Stimulated activated CD8-positive, alpha-beta memory T cell treated with anti-CD3 and anti-CD28 coated beads, Interleukin-7, amount 100 ng/mL, for 24 hours (primary cell): ENCODE results near the gene DMRTC2.
A peak's percentile ranks its signal among the peaks of the same experiment; 100 is the strongest.

Experiments used
- DNase-seq: peaks from one replicate; pipeline ENCODE4 v3.0.0-alpha.2; 2020; ENCODE audit warnings: low read depth

DMRTC2 gene

DNA sequence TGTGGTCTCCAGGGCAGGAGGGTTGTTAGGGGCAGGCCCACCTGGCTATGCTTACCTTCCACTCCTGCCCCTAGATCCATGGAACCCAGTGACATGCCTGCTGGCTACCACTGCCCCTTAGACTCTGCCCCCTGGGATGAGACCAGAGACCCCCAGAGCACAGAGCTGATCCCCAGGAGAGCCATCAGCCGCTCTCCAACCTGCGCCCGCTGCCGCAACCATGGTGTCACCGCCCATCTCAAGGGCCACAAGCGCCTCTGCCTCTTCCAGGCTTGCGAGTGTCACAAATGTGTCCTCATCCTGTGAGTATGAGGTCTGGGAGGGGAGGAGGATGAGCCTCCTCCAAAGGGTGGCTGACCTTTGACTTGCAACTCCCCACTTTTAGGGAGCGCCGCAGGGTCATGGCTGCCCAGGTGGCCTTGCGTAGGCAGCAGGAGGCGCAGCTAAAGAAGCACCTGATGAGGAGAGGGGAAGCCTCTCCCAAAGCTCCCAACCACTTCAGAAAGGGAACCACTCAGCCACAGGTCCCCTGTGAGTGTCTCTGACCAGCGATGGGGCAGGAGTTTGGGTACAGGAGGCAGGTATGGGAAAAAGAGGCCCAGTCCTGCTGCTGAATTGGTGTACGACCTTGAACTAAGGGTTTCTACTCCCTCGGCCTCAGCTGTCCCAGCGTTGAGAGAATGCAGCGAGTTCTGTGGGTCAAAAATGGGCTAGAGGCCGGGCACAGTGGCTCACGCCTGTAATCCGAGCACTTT, 2.7 kb downstream of the DMRTC2 start:
- no peak for DNase-seq

DNA sequence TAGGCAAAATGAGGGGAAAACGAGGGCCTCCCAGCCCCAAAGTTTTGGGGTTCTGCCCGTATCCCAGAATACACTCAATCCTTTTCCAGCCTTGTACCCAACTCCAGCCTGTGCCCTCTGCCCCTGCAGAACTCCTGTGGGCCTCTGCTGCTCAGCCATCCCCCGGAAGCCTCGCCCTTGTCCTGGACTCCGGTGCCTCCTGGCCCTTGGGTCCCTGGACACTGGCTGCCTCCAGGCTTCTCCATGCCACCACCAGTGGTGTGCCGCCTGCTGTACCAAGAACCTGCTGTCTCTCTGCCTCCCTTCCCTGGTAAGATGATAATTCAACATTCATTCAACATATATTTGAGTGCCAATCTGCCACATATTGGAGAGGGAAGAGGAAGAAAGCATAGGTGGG, 3.8 kb downstream of the DMRTC2 start:
- no peak for DNase-seq

DNA sequence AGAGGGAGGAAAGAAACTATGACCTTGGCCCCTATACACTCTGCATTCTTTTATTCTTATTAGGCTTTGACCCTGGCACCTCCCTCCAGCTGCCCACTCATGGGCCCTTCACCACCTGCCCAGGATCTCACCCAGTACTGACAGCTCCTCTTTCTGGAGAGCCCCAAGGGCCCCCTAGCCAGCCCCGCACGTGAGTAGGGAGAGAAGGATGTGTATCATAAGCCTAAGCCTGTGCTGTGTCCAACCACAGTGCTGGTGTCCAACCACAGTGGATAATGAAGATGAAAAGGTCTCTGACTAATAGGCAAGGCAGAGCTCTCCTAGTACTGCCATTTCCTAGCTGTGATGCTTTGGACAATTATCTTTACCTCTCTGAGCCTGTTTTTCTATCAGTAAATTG, 4.2 kb downstream of the DMRTC2 start:
- no peak for DNase-seq

DNA sequence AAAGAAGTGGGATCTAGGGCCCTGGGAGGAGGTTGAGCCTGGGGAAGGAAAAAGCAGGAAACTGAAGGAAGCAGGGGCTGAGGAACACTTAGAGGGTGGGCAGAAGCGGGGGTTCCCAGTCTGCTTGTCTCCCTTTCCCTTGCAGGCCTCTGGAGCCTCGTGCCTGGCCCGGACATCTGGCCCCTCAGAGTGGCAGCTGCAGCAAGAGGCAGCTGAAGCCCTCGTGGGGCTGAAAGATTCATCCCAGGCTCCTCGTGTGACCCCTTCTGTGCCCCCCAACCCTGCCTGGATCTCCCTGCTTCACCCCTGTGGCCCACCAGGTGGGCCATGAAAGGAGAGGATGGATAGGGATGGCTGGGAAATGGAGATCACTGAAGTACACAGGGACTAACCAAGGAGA, 5.5 kb downstream of the DMRTC2 start:
- no peak for DNase-seq

DNA sequence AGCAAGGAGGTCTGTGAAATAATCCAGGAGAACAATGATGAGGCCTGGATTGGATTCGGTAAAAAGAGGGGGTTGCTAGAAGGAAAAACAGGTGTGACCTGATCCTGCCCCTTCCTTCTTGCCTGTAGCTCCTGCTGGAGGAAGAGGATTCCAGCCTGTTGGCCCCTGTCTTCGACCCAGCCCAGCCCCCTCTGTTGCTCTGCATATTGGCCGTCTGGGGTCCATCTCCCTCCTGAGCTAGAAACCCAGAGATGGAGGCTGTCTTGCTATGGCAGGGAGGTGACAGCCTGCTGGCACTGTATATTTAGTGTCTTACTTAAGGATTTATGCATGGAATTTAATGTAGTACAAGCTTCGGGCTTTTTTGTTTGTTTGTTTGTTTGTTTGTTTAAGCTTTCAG, 6.6 kb downstream of the DMRTC2 start:
- DNase-seq: no peak

DNA sequence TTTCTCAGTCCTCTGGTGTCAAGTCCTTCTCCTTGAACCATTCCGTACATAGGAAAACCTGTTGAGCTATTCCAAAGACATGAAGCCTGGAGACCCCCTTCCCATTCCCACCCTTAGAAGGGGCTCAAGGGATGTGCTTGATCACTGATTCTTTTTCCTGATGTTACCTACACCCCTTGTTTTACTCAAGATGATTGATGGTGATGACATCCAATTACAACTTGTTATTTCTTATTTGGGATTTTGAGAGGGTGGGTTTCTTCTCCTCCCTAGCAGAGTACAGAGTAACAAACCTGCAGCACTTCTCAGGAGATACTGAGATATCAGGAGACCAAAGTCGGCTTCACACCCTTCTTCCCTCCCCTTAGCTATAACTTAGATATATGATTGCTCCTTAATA, 8.5 kb downstream of the DMRTC2 start:
- DNase-seq: no peak

DNA sequence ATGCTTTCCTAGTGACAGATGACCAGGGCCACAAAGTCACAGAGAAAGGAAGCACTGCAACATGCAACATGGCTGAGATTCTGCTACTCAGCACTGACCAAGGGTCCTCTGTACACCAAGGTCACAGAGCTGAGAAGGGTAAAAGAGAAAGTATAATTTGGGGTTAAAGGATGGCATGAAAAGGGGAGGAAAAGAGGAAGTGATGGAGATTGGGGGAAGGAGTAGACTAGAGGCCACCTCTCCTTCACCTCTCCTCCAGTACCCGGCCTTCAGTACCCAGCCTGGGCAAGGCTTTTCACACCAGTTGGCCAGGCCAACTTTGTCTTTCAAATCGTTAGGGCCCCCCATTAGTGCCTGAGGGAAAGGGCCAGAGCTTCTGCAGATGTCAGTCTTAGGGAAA, 8.9 kb downstream of the DMRTC2 start:
- DNase-seq: no peak

DNA sequence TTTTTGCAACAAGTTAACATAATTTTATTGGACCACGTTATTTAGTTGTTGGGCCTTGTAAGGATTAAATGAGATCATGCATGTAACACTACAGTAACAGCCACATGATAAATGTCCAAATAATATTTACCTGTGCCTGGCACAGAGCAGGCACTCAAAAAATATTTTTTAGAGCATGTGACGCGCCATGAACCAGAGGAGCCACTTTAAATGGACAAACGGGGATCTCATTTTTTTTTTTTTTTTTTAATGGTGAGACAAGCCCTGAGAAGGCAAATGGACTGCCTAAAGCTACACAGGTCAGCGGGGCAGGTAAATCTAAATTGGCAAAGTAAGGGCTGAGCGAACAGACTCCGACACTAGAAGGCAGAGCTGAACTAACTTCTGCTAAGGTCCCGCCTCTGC, 14.4 kb downstream of the DMRTC2 start:
- DNase-seq: no peak

DNA sequence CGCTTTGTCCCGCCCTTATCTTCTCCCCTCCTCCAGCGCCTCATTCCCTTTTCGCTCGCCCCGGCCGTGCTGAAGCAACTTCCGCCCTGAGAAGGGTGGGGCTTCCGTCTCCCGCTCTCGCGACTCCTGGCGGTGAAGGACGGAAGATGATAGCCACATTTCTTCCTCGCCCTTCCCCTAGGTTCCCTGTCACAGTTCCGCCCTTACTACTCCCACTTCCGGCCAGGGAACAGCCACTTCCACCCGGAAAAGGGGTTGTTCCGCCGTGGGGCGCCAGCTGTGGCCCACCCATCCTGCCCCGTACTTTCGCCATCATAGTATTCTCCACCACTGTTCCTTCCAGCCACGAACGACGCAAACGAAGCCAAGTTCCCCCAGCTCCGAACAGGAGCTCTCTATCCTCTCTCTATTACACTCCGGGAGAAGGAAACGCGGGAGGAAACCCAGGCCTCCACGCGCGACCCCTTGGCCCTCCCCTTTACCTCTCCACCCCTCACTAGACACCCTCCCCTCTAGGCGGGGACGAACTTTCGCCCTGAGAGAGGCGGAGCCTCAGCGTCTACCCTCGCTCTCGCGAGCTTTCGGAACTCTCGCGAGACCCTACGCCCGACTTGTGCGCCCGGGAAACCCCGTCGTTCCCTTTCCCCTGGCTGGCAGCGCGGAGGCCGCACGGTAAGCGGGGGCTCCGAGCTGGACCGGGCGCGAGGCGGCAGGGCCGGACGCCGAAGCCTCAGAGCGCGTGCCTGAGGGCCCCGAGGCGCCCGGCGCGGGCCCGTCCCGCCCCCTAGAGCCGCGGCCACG, 15.0 kb downstream of the DMRTC2 start, which contains the start of gene RPS19:
RPS19 (plus strand) TSS at position 638 of the 801 bp plus-strand sequence. CDS start 520 bp downstream, outside the sequence.
- peak; percentile 97 for DNase-seq

DNA sequence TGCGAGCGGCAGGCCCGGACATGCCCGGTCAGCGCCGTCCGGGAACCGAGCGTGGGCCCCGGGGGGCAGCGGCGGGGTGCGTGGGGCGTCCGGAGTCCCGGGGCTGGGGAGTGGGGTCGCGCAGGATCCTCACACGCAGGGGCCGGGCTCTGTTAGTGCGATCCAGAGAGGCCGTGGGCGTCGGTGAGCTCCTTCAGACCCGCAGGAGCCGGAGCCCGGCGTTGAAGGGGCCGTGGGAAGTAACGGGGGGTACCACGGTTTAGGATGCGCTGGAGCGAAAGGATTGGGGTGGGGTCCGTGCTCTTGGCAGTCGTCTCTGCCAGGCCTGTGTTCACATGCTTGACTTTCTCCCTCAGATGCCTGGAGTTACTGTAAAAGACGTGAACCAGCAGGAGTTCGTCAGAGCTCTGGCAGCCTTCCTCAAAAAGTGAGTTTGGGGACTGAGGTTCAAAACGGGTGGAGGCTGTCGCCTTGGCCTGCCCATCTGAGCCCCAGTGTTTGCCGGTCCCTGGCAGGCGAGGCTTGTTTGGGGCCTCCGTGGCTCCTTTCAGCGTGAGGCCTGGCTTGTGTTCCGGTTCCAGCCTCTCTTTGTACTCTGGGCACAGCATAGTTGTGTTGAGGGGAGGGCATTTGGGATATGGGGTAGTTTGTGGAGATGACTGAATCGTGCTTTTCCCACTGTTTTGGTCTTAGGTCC, 15.7 kb downstream of the DMRTC2 start:
- no peak for DNase-seq

DNA sequence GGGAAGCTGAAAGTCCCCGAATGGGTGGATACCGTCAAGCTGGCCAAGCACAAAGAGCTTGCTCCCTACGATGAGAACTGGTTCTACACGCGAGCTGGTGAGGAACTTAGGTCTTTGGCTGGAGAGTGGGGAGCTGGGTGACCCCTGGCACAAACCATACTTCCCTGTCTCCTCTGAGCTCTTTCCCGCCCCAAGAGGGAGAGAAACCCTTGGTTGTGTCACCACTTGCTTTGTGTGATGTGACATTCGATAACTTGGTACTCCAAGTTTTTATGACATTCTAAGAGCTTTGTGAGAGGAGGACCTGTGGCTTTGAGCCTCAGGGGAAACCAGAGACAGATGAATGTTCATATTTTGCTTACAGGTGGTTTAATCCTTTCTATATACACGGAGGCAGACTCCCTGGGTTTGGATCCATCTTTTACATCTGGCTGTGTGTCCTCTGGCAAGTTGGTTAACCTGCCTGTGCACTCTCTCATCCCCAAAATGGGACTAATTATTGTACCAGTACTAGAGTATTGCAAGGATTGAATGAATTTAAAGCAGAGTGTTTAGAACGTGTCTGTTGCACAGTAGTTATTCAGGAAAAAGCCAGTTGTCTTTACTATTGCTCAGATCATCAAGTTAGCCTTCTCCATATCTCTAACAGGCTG, 16.4 kb downstream of the DMRTC2 start:
- DNase-seq: no peak

DNA sequence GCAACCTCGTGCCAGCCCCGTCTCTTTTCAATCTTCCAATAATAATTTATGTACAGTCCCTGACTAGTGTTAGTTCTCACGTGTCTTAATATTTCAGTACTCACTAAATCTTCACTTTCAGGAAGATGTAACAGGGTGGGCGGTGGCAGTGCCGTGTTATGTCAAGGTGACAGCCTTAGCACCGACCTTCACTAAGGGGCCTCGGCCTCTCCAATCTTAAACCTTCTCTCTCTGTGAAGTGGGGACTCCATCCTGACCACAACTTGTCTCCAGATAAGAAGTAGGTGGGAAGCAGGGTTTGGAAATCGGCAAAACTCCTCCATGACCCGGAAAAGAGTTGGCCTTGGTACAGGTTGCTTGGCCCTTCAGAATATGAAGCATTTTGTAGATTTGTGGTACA, 17.0 kb downstream of the DMRTC2 start:
- DNase-seq: no peak

DNA sequence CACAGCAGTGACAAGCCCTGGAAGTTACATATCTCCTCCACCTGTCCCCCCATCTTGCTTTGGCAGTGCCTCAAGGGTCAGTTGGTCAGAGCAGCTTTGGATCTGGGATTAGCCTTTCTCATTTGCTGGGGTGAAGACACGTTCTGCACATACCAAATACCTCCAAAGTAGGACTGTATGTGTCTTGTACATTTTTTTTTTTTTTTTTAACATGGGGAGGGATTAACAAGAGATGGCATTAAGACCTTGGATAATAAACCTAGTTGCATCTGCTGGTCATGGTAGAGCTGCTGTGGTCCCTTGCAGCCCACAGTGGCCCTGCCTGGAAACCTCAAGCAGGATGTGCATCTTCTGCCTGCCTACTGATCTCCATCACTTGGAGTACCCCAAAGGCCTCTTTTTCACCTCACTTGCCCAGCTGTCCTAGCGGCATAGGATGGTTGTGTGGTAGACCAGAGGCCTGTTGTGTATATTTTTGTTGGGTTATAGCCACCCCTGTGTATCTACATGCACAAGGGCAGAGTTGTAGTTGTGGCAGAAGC, 17.7 kb downstream of the DMRTC2 start:
- no peak for DNase-seq

DNA sequence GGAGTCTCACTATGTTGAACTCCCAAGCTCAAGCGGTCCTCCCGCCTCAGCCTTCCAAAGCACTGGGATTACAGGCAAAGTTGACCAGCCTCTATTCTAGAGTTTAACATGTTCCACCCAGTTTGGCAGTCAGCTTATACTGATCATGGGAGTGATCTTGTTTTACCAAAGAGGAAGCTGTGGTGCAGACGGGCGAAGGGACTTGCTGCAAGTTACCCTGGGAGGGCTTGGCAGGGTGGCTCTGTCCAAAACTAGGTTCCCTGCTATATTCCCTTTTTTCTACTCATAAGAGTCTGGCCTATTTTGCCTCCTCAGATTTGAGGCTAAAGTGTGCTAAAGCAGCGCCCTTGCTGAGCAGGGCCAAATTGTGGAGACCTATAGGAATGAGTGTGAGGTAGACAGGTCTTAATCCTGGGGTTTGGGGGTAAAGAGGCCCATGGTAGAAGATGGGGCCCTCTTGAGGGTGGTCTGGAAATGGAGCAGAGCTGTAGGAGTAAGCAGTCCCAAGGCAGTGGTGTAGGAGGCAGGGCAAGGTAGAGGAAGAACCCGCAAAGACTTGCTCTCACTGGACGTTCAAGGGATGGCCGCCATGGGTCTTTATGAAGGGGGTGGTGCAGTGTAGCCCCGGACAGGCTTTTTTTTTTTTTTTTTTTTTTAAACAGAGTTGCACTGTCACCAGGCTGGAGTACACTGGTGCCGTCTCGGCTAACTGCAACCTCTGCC, 18.5 kb downstream of the DMRTC2 start:
- no peak for DNase-seq

DNA sequence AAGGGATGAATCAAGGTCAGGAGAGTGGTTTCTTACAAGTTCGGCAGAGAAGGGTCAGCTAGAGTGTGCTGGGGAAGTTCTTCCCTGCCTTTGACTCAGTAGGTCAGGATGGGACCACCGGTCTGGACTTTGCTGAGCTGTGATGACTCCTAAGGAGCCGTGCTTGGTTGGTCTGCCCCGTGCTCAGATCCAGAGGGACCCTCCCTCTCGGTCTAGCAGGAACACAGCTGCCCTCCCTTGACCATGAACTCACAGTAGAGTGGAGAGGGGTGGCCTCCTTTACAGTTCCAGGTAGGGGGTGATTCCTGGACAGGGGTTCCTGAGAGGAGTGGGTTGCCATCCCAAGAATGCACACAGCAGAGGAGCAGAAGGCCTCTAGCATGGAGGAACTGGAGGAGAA, 19.5 kb downstream of the DMRTC2 start:
- no peak for DNase-seq

DNA sequence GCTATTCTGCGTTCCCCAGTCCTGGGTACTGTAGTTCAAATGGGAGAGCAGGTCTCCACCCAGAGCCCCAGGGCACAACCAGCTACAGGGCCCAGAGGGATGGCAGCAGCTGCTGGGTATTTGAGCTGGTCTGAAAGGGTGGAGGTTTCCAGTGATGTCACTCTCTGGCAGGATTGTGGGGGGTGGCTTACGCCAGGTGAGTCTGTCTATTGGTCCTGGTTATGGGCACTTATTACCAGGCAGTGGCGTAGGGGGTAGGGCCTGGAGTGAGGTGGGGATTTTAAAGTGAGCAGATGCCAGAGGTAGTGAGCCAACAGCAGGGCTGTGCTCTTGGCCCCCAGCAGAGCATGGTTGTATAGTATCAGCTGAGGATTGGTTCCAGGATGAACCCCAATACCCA, 21.4 kb downstream of the DMRTC2 start:
- no peak for DNase-seq

DNA sequence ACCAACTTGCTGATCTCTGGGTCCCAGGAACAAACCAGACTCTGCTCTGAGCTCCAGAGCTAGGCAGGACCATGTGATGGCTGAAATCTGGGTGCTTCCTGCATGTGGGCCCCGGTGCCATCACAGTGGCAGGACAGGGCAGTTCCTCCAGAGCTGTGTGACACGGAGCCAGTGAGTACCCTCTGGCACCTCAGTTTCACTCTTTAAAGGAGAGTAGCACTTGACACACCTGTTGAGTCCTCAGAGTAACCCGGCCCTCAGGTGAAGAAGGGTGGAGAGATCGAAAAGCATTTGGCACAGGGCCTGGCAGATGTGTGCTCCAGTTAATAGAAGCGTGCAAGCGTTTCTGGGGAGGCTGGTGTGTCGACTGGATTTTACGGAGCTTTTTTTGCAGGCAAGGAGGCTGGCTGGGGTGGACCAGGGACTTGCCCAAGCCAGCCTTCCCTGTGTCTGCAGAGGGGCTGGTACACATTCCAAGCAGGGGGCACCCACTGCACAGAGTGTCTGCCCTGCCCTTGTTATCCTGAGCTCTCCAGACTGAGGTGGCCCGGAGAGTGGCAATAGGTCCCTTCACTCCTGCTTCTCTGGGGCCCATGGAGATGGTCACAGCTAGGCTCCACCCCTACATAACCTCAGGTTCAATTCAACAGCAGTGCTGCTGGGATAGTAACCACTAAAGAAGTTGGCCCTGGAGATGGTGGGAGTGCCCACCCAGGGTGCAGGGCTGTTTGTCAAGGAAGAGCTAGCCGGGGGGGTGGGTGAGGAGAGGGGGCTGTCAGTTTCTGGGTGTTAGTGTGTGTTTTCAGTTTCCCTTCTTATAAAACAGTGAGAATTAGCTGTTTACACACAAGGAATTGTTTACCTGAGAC, 23.5 kb downstream of the DMRTC2 start:
- DNase-seq: no peak

DNA sequence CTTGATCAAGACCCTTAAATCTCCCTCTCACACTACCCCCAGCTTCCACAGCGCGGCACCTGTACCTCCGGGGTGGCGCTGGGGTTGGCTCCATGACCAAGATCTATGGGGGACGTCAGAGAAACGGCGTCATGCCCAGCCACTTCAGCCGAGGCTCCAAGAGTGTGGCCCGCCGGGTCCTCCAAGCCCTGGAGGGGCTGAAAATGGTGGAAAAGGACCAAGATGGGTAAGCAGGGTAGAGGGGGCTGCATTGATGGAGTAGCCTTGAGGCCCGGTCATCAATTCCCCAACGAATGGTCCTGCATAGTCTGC, 24.1 kb downstream of the DMRTC2 start:
- DNase-seq: no peak

DNA sequence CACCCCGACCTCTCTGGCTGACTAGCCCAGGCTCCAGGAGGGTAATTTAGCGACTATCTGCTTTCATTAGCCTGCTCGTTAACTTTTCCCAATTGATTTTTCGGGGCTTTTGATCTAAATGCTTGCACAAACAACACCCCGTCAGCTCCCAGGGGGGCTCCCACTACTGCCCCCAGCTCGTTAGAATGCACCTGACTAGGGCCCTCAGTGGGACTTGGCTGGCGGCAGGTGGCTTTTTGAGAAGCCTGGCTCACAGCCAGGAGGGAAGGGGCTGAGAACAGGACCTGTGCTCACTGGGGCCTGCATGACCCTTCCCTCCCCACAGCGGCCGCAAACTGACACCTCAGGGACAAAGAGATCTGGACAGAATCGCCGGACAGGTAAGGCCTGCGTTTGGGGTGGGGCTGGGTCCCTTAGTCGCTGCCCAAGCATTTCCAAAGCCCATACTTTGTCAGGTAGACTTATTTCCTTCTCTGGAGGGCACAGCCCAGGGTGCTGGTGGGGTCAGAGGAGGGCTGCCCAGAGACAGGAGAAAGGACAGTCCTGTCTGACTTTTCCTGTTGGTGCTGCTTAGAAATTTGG, 24.6 kb downstream of the DMRTC2 start:
- no peak for DNase-seq

DNA sequence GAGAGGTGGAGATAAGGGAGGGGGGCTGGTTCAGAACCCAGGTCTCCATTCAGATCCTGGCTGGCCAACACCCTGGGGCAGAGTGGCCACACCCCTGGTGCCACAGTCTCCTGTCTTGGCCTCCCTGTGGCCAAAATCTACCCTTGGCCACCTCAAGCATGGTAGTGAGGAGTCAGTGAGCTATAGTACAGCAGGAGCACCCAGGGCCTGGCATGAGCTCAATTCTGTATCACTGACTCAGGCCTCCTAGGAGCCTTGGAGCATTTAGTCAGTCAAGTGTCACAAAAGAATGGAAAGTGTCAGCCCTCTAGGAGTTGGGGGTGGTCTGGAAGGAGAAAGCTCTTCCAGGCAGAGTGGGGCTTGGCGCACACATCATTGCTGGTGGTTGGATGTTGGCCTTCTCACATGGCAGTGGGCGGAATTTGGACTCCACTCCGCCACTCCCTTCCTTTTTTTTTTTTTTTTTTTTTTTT, 25.6 kb downstream of the DMRTC2 start:
- DNase-seq: no peak
